ENCODE data around the gene FRRS1. TPM values are rescaled to one million over a fixed set of nuclear protein-coding genes. Genes with fewer than 3 reads are reported as not detected.

FRRS1 gene
- total and polyA plus RNA-seq, 2 donors (not counting 1 experiment from before 2014, with no cell fraction given), result 10.3 to 32.7 TPM

GRCh38 chr1:99784143-99784542 is 17.7 kb upstream of the FRRS1 start:
- Histone ChIP-seq H3K79me2 (ENCODE audit: control insufficient read depth, insufficient read depth, low read length) (no peaks in the 10 kb centered on the region), H3K9ac (ENCODE audit: insufficient read depth, low read length) (no peak overlapping the region), H3K9me3 (ENCODE audit: control insufficient read depth, insufficient read depth, low read depth, low read length) (no peaks in the 10 kb centered on the region), H3K4me3 (replicated peaks in 1 of 4; ENCODE audit: control extremely low read depth in 1 of 4, insufficient read depth in 1 of 4, low read depth in 3 of 4, low read length in 4 of 4) (no peak overlapping the region), H3K36me3 (ENCODE audit: control insufficient read depth, insufficient read depth, low read length) (no peaks in the 10 kb centered on the region), H3K4me2 (ENCODE audit: extremely low read depth, insufficient read depth, low read length) (no peak overlapping the region), H2AFZ (ENCODE audit: low read length) (no peak overlapping the region), H4K20me1 (ENCODE audit: control insufficient read depth, extremely low read depth, insufficient read depth, low read length) (no peaks in the 10 kb centered on the region), H3K27me3 (ENCODE audit: control insufficient read depth, insufficient read depth, low read length) (peaks cover 12% of the 10 kb centered on the region), H3K4me1 (ENCODE audit: control insufficient read depth, extremely low read depth, insufficient read depth, low read length) (no peaks in the 10 kb centered on the region), H3K27ac (ENCODE audit: insufficient read depth, low read length) (no peak overlapping the region)
- TF ChIP-seq CTCF (conservative IDR thresholded peaks at IDR 0.05 in 1 of 2, IDR thresholded peaks at IDR 0.05 in 1 of 2; ENCODE audit: low read depth in 1 of 2, low read length in 2 of 2), result no peak
- TF ChIP-seq EZH2 (IDR thresholded peaks at IDR 0.05; ENCODE audit: low read length, missing control alignments), result no peak
- no peak for DNase-seq (ENCODE audit: low read depth in 2 of 2)

GRCh38 chr1:99782920-99783319 is 16.5 kb upstream of the FRRS1 start:
- no peaks in the 10 kb centered on the region for H3K4me1 ChIP-seq (ENCODE audit: control insufficient read depth, extremely low read depth, insufficient read depth, low read length)
- H3K36me3 ChIP-seq (ENCODE audit: control insufficient read depth, insufficient read depth, low read length), result no peaks in the 10 kb centered on the region
- H3K4me2 ChIP-seq (ENCODE audit: extremely low read depth, insufficient read depth, low read length), result no peak overlapping the region
- H3K79me2 ChIP-seq (ENCODE audit: control insufficient read depth, insufficient read depth, low read length), result no peaks in the 10 kb centered on the region
- H3K9ac ChIP-seq (ENCODE audit: insufficient read depth, low read length), result no peak overlapping the region
- TF ChIP-seq EZH2 (IDR thresholded peaks at IDR 0.05; ENCODE audit: low read length, missing control alignments) (no peak), CTCF (conservative IDR thresholded peaks at IDR 0.05 in 1 of 2, IDR thresholded peaks at IDR 0.05 in 1 of 2; ENCODE audit: low read depth in 1 of 2, low read length in 2 of 2) (no peak)
- no peak overlapping the region for H3K27ac ChIP-seq (ENCODE audit: insufficient read depth, low read length)
- no peaks in the 10 kb centered on the region for H4K20me1 ChIP-seq (ENCODE audit: control insufficient read depth, extremely low read depth, insufficient read depth, low read length)
- H3K27me3 ChIP-seq (ENCODE audit: control insufficient read depth, insufficient read depth, low read length), result peaks cover 6% of the 10 kb centered on the region
- no peak for DNase-seq (ENCODE audit: low read depth in 2 of 2)
- no peaks in the 10 kb centered on the region for H3K9me3 ChIP-seq (ENCODE audit: control insufficient read depth, insufficient read depth, low read depth, low read length)
- no peak overlapping the region for H3K4me3 ChIP-seq (replicated peaks in 1 of 4; ENCODE audit: control extremely low read depth in 1 of 4, insufficient read depth in 1 of 4, low read depth in 3 of 4, low read length in 4 of 4)
- no peak overlapping the region for H2AFZ ChIP-seq (ENCODE audit: low read length)

GRCh38 chr1:99782397-99782796 is 16.0 kb upstream of the FRRS1 start:
- Histone ChIP-seq H3K4me1 (ENCODE audit: control insufficient read depth, extremely low read depth, insufficient read depth, low read length) (no peaks in the 10 kb centered on the region), H3K9me3 (ENCODE audit: control insufficient read depth, insufficient read depth, low read depth, low read length) (no peaks in the 10 kb centered on the region)

More at GRCh38 chr1:99782397-99782796, 16.0 kb upstream of the FRRS1 start:
- Histone ChIP-seq H3K79me2 (ENCODE audit: control insufficient read depth, insufficient read depth, low read length) (no peaks in the 10 kb centered on the region), H3K9ac (ENCODE audit: insufficient read depth, low read length) (no peak overlapping the region), H4K20me1 (ENCODE audit: control insufficient read depth, extremely low read depth, insufficient read depth, low read length) (no peaks in the 10 kb centered on the region), H2AFZ (ENCODE audit: low read length) (no peak overlapping the region), H3K27me3 (ENCODE audit: control insufficient read depth, insufficient read depth, low read length) (peaks cover 6% of the 10 kb centered on the region), H3K4me2 (ENCODE audit: extremely low read depth, insufficient read depth, low read length) (no peak overlapping the region), H3K4me3 (replicated peaks in 1 of 4; ENCODE audit: control extremely low read depth in 1 of 4, insufficient read depth in 1 of 4, low read depth in 3 of 4, low read length in 4 of 4) (no peak overlapping the region), H3K27ac (ENCODE audit: insufficient read depth, low read length) (no peak overlapping the region), H3K36me3 (ENCODE audit: control insufficient read depth, insufficient read depth, low read length) (no peaks in the 10 kb centered on the region)
- no peak for DNase-seq (ENCODE audit: low read depth in 2 of 2)
- no peak for TF ChIP-seq EZH2 (IDR thresholded peaks at IDR 0.05; ENCODE audit: low read length, missing control alignments)
- TF ChIP-seq CTCF (conservative IDR thresholded peaks at IDR 0.05 in 1 of 2, IDR thresholded peaks at IDR 0.05 in 1 of 2; ENCODE audit: low read depth in 1 of 2, low read length in 2 of 2), result no peak

Measured in fibroblast of lung (primary cell).